Activated CD8-positive, alpha-beta T cell treated with anti-CD3 and anti-CD28 coated beads, Interleukin-2, amount 10 ng/mL, durations not matched to agents 7 days and 5 days (primary cell): Measurements from ENCODE around the gene KRI1. TPM values are rescaled to one million over a fixed set of nuclear protein-coding genes. Genes with fewer than 3 reads are reported as not detected.
"Not testable (repeated sequence)": the region's sequence is repeated elsewhere in the genome, so short reads cannot be mapped to it uniquely, and the experiment has no call there.

Experiments used
- ATAC-seq: fragments of 150-1000 bp; cut with Tn5 transposase; one replicate; pipeline ENCODE4 v1.10.0; 2021; ENCODE audit warnings: moderate library complexity
- CTCF ChIA-PET: fragments of 350-600 bp; sonication (Branson Sonifier 250); formaldehyde crosslinking; loops from one replicate; lab custom pipeline; 2021; ENCODE audit warnings: antibody characterized with exemption; lab: Charles Lee
- POLR2A ChIA-PET: fragments of 350-600 bp; sonication (Branson Sonifier 250); formaldehyde crosslinking; loops from one replicate; lab custom pipeline; 2021; ENCODE audit warnings: antibody characterized with exemption; lab: Charles Lee
- DNase-seq: peaks from one replicate; pipeline ENCODE4 v3.0.0-alpha.2; 2020
- H3K27ac Mint-ChIP-seq: one replicate; pipeline ENCODE4 v1.8.0; 2021; ENCODE audit warnings: mild to moderate bottlenecking, mixed read lengths
- H3K27me3 Mint-ChIP-seq: one replicate; pipeline ENCODE4 v1.8.0; 2021; ENCODE audit warnings: low read depth, mixed read lengths
- H3K36me3 Mint-ChIP-seq: one replicate; pipeline ENCODE4 v1.8.0; 2021; ENCODE audit warnings: low read depth, mixed read lengths
- H3K4me1 Mint-ChIP-seq: one replicate; pipeline ENCODE4 v1.8.0; 2021; ENCODE audit warnings: low read depth, mixed read lengths
- H3K4me3 Mint-ChIP-seq: one replicate; pipeline ENCODE4 v1.8.0; 2021; ENCODE audit warnings: mild to moderate bottlenecking, mixed read lengths
- H3K9me3 Mint-ChIP-seq: one replicate; pipeline ENCODE4 v1.8.0; 2022; ENCODE audit warnings: mixed read lengths; ENCODE audit not compliant: insufficient read depth
- total RNA-seq, 2 experiments: library from RNA; stranded (reverse); gene quantifications; one replicate each; pipeline ENCODE4 v1.2.3, GENCODE V29; 2021

Gene KRI1
- total RNA-seq, 2 experiments from 2014 or later = 64.0 to 72.8 TPM

- no peak overlapping the region for H3K4me3 Mint-ChIP-seq
- H3K36me3 Mint-ChIP-seq = no peaks in the 10 kb centered on the region
- DNase-seq = no peak
- ChIA-PET POLR2A (no interaction called here), CTCF (interaction anchor here (2.8 to 3.8 kb wide), 3 partner anchors 33 to 91 kb away, joined by 8 to 34 read pairs (median 26); no protein-coding TSS in a partner anchor)
- ATAC-seq = no peak
- peaks cover 37% of the 10 kb centered on the region for H3K4me1 Mint-ChIP-seq
- no peaks in the 10 kb centered on the region for H3K9me3 Mint-ChIP-seq
- no peaks in the 10 kb centered on the region for H3K27me3 Mint-ChIP-seq
- H3K27ac Mint-ChIP-seq = no peak overlapping the region
Measured at GRCh38 chr19:10574462-10574861, 8.7 kb upstream of the KRI1 start.

GRCh38 chr19:10573793-10574192 is 8.0 kb upstream of the KRI1 start:
- H3K27ac Mint-ChIP-seq, ATAC-seq, H3K4me3 Mint-ChIP-seq, POLR2A ChIA-PET, DNase-seq, H3K27me3 Mint-ChIP-seq, H3K9me3 Mint-ChIP-seq, H3K36me3 Mint-ChIP-seq: not testable (repeated sequence)
- CTCF ChIA-PET = interaction anchor here (1.0 to 3.8 kb wide), 7 partner anchors 32 to 126 kb away, joined by 3 to 34 read pairs (median 4); no protein-coding TSS in a partner anchor
- H3K4me1 Mint-ChIP-seq = peaks cover 42% of the 10 kb centered on the region

- CTCF ChIA-PET = interaction anchor here (0.9 to 6.3 kb wide), 17 partner anchors 12 to 166 kb away, joined by 3 to 76 read pairs (median 5); partner anchors contain the start of genes CDC37, QTRT1 and S1PR5
- Mint-ChIP-seq H3K36me3 (peaks cover 34% of the 10 kb centered on the region), H3K9me3 (no peaks in the 10 kb centered on the region), H3K27me3 (no peaks in the 10 kb centered on the region), H3K4me1 (peaks cover 45% of the 10 kb centered on the region), H3K27ac (peak within 1 kb of the TSS; percentile 99), H3K4me3 (peak within 1 kb of the TSS; percentile 98)
- POLR2A ChIA-PET = interaction anchor here (0.6 to 8.0 kb wide), 9 partner anchors 15 to 85 kb away, joined by 3 to 141 read pairs (median 3); partner anchors contain the start of gene ATG4D
- ATAC-seq (peak; percentile 82), DNase-seq (peak; percentile 100)
Measured at GRCh38 chr19:10568826-10569651, 3.2 kb upstream of the KRI1 start, which contains the start of gene CDKN2D. Gene CDKN2D (minus strand): TSS chr19:10568979. CDS start chr19:10568653, 326 bp downstream.

- Mint-ChIP-seq H3K27me3 (no peaks in the 10 kb centered on the region), H3K36me3 (peaks cover 38% of the 10 kb centered on the region), H3K27ac (peak overlapping the region; percentile 94), H3K4me1 (peaks cover 44% of the 10 kb centered on the region), H3K4me3 (peak overlapping the region; percentile 98), H3K9me3 (no peaks in the 10 kb centered on the region)
- ATAC-seq (peak; percentile 13), DNase-seq (peak; percentile 72)
- ChIA-PET POLR2A (interaction anchor here (0.6 to 8.0 kb wide), 14 partner anchors 14 to 165 kb away, joined by 3 to 141 read pairs (median 3); partner anchors contain the start of genes ATG4D and CDC37), CTCF (interaction anchor here (0.9 to 6.3 kb wide), 12 partner anchors 13 to 291 kb away, joined by 3 to 76 read pairs (median 4); no protein-coding TSS in a partner anchor)
Measured at GRCh38 chr19:10568062-10568825, 2.4 kb upstream of the KRI1 start.

GRCh38 chr19:10567656-10568055 is 1.8 kb upstream of the KRI1 start:
- DNase-seq = no peak
- ATAC-seq = no peak
- H3K36me3 Mint-ChIP-seq = peaks cover 39% of the 10 kb centered on the region
- H3K4me3 Mint-ChIP-seq = peak overlapping the region; percentile 98
- H3K27me3 Mint-ChIP-seq = no peaks in the 10 kb centered on the region
- H3K9me3 Mint-ChIP-seq = no peaks in the 10 kb centered on the region
- H3K4me1 Mint-ChIP-seq = peaks cover 45% of the 10 kb centered on the region
- POLR2A ChIA-PET = interaction anchor here (0.6 to 8.0 kb wide), 10 partner anchors 13 to 164 kb away, joined by 3 to 141 read pairs (median 4); partner anchors contain the start of genes ATG4D and CDC37
- peak overlapping the region; percentile 94 for H3K27ac Mint-ChIP-seq
- CTCF ChIA-PET = interaction anchor here (0.9 to 6.3 kb wide), 15 partner anchors 13 to 291 kb away, joined by 3 to 76 read pairs (median 3); no protein-coding TSS in a partner anchor

- DNase-seq = peak; percentile 87
- peak; percentile 18 for ATAC-seq
- peaks cover 39% of the 10 kb centered on the region for H3K4me1 Mint-ChIP-seq
- peaks cover 44% of the 10 kb centered on the region for H3K36me3 Mint-ChIP-seq
- CTCF ChIA-PET = interaction anchor here (1.0 to 6.3 kb wide), 13 partner anchors 13 to 290 kb away, joined by 3 to 76 read pairs (median 6); no protein-coding TSS in a partner anchor
- POLR2A ChIA-PET = interaction anchor here (0.7 to 8.0 kb wide), 10 partner anchors 12 to 163 kb away, joined by 3 to 141 read pairs (median 4); partner anchors contain the start of genes ATG4D and CDC37
- H3K27ac Mint-ChIP-seq = peak overlapping the region; percentile 94
- no peaks in the 10 kb centered on the region for H3K9me3 Mint-ChIP-seq
- H3K27me3 Mint-ChIP-seq = no peaks in the 10 kb centered on the region
- H3K4me3 Mint-ChIP-seq = peak overlapping the region; percentile 98
Measured at GRCh38 chr19:10566658-10567410, 1.0 kb upstream of the KRI1 start.

GRCh38 chr19:10566408-10566657 is 523 bp upstream of the KRI1 start:
- DNase-seq = no peak
- H3K4me3 Mint-ChIP-seq = peak overlapping the region; percentile 98
- CTCF ChIA-PET = interaction anchor here (0.6 to 6.3 kb wide), 10 partner anchors 13 to 87 kb away, joined by 3 to 76 read pairs (median 4); no protein-coding TSS in a partner anchor
- H3K27me3 Mint-ChIP-seq = no peaks in the 10 kb centered on the region
- POLR2A ChIA-PET = interaction anchor here (0.7 to 8.0 kb wide), 9 partner anchors 12 to 163 kb away, joined by 3 to 141 read pairs (median 4); partner anchors contain the start of gene CDC37
- H3K27ac Mint-ChIP-seq = peak overlapping the region; percentile 94
- no peaks in the 10 kb centered on the region for H3K9me3 Mint-ChIP-seq
- H3K4me1 Mint-ChIP-seq = peaks cover 43% of the 10 kb centered on the region
- H3K36me3 Mint-ChIP-seq = peaks cover 49% of the 10 kb centered on the region
- no peak for ATAC-seq

- Mint-ChIP-seq H3K27me3 (no peaks in the 10 kb centered on the region), H3K9me3 (no peaks in the 10 kb centered on the region), H3K27ac (peak overlapping the region; percentile 94), H3K36me3 (peaks cover 61% of the 10 kb centered on the region), H3K4me1 (peaks cover 46% of the 10 kb centered on the region), H3K4me3 (peak overlapping the region; percentile 98)
- peak; percentile 75 for DNase-seq
- CTCF ChIA-PET = interaction anchor here (6.3 kb wide), 1 partner anchor 11 kb away, joined by 76 read pairs; no protein-coding TSS in a partner anchor
- no peak for ATAC-seq
- POLR2A ChIA-PET = interaction anchor here (8.0 kb wide), 1 partner anchor 11 kb away, joined by 141 read pairs; no protein-coding TSS in a partner anchor
Measured at GRCh38 chr19:10565028-10565566, 713 bp downstream of the KRI1 start.

GRCh38 chr19:10562609-10563008 is 3.2 kb downstream of the KRI1 start:
- Mint-ChIP-seq H3K27ac (no peak overlapping the region), H3K9me3 (no peaks in the 10 kb centered on the region), H3K27me3 (no peaks in the 10 kb centered on the region), H3K4me1 (peaks cover 42% of the 10 kb centered on the region), H3K36me3 (peaks cover 75% of the 10 kb centered on the region), H3K4me3 (no peak overlapping the region)
- ChIA-PET CTCF (interaction anchor here (0.9 to 1.2 kb wide), 3 partner anchors 20 to 137 kb away, joined by 3 read pairs; no protein-coding TSS in a partner anchor), POLR2A (interaction anchor here (0.8 to 8.0 kb wide), 4 partner anchors 8 to 57 kb away, joined by 4 to 141 read pairs (median 5); no protein-coding TSS in a partner anchor)
- no peak for DNase-seq
- no peak for ATAC-seq

- Mint-ChIP-seq H3K27me3 (no peaks in the 10 kb centered on the region), H3K4me1 (peaks cover 39% of the 10 kb centered on the region), H3K4me3 (no peak overlapping the region), H3K36me3 (peaks cover 67% of the 10 kb centered on the region), H3K27ac (no peak overlapping the region), H3K9me3 (no peaks in the 10 kb centered on the region)
- ChIA-PET POLR2A (no interaction called here), CTCF (interaction anchor here (1.4 to 1.5 kb wide), 2 partner anchors 12 to 77 kb away, joined by 4 to 5 read pairs; no protein-coding TSS in a partner anchor)
- ATAC-seq (no peak), DNase-seq (no peak)
Measured at GRCh38 chr19:10560154-10560553, 5.7 kb downstream of the KRI1 start.
